ENCODE results near the gene ABCA9. TPM values are rescaled to one million over a fixed set of nuclear protein-coding genes. Genes with fewer than 3 reads are reported as not detected.

ABCA9 gene
- total and polyA plus RNA-seq, 2 experiments from 2014 or later: 0.24 to 0.65 TPM

DNA sequence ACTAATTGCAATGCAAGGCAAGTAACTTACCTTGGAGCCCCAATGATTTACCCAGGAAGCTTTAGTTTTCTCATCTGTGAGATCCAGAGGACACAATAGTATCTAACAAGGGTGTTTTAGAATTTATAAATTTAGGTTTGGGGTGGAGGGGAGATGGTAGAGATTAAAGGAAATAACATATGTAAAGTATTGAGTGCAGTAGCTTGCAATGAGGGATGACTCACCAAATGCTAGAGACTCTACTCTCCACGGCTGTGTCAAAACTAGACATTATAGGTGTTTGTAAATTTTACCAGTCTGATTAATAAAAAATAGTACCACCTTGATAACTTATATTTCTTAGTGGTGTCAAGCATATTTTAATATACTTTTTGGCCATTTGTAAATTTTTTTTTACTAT is 3.7 kb upstream of the ABCA9 start:
- H3F3A ChIP-seq (ENCODE audit: insufficient read depth): peaks cover 13% of the 10 kb centered on the region; the same call in 1 of the 2 replicates
- H3K9ac ChIP-seq: no peak overlapping the region
- in situ Hi-C loops (cut with MboI): no loop called here
- peaks cover 25% of the 10 kb centered on the region for H3K4me1 ChIP-seq (ENCODE audit: insufficient read depth)
- no peak overlapping the region for H3K4me2 ChIP-seq (ENCODE audit: unreplicated experiment)
- no peak overlapping the region for H2AFZ ChIP-seq
- no peaks in the 10 kb centered on the region for H3K9me2 ChIP-seq (ENCODE audit: insufficient read depth)
- DNase-seq: no peak
- 84 to 92% methylated on average over 1 of the region's 1 CpG for WGBS, 2 experiments (ENCODE audit: low coverage in 1 of 2, low lambda C conversion rate in 2 of 2, missing lambda C conversion rate in 2 of 2)
- no peaks in the 10 kb centered on the region for H4K20me1 ChIP-seq (ENCODE audit: insufficient read depth)
- TF ChIP-seq EZH2 (IDR thresholded peaks at IDR 0.05; ENCODE audit: insufficient read depth, poor library complexity, severe bottlenecking) (no peak), EZH2phosphoT487 (IDR thresholded peaks at IDR 0.05; ENCODE audit: insufficient read depth, low read depth) (no peak)
- no peaks in the 10 kb centered on the region for H3K79me2 ChIP-seq (ENCODE audit: insufficient read depth)
- H3K36me3 ChIP-seq (ENCODE audit: low read depth): no peaks in the 10 kb centered on the region
- H3K4me3 ChIP-seq: no peak overlapping the region
- H3K27ac ChIP-seq: no peak overlapping the region
- H3K27me3 ChIP-seq (replicated peaks; ENCODE audit: insufficient read depth): no peaks in the 10 kb centered on the region
- H3K9me3 ChIP-seq (ENCODE audit: low read depth): no peaks in the 10 kb centered on the region

DNA sequence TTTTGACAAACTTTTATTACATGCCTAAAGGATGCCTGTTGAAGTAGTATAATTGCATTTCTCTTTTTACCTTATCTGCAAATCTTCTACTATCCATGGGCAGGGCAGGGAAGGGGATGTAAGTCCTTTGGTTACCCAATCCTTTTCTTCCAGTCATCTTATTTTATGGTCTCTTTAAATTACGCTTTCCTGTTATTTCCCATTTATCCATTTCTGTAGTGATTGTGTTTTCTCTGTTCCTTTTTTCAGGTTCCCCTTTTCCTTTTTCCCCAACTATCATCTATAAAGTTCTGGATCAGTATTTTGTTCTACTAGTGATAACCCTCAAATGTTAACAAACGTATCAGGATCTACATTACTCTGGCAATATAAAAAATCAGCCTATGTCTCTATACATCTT is 3.3 kb upstream of the ABCA9 start:
- no peaks in the 10 kb centered on the region for H3K9me3 ChIP-seq (ENCODE audit: low read depth)
- H3K27me3 ChIP-seq (replicated peaks; ENCODE audit: insufficient read depth): no peaks in the 10 kb centered on the region
- no peaks in the 10 kb centered on the region for H3K9me2 ChIP-seq (ENCODE audit: insufficient read depth)
- H3K9ac ChIP-seq: no peak overlapping the region
- no peak overlapping the region for H3K4me2 ChIP-seq (ENCODE audit: unreplicated experiment)
- no peaks in the 10 kb centered on the region for H4K20me1 ChIP-seq (ENCODE audit: insufficient read depth)
- in situ Hi-C loops (cut with MboI): no loop called here
- TF ChIP-seq EZH2phosphoT487 (IDR thresholded peaks at IDR 0.05; ENCODE audit: insufficient read depth, low read depth) (no peak), EZH2 (IDR thresholded peaks at IDR 0.05; ENCODE audit: insufficient read depth, poor library complexity, severe bottlenecking) (no peak)
- no peaks in the 10 kb centered on the region for H3K79me2 ChIP-seq (ENCODE audit: insufficient read depth)
- no peak for DNase-seq
- H3F3A ChIP-seq (ENCODE audit: insufficient read depth): peaks cover 13% of the 10 kb centered on the region; the same call in 1 of the 2 replicates
- no peak overlapping the region for H3K27ac ChIP-seq
- no peak overlapping the region for H2AFZ ChIP-seq
- no peak overlapping the region for H3K4me3 ChIP-seq
- peaks cover 27% of the 10 kb centered on the region for H3K4me1 ChIP-seq (ENCODE audit: insufficient read depth)
- 96 to 97% methylated on average over 2 of the region's 2 CpGs for WGBS, 2 experiments (ENCODE audit: low coverage in 1 of 2, low lambda C conversion rate in 2 of 2, missing lambda C conversion rate in 2 of 2)
- no peaks in the 10 kb centered on the region for H3K36me3 ChIP-seq (ENCODE audit: low read depth)

DNA sequence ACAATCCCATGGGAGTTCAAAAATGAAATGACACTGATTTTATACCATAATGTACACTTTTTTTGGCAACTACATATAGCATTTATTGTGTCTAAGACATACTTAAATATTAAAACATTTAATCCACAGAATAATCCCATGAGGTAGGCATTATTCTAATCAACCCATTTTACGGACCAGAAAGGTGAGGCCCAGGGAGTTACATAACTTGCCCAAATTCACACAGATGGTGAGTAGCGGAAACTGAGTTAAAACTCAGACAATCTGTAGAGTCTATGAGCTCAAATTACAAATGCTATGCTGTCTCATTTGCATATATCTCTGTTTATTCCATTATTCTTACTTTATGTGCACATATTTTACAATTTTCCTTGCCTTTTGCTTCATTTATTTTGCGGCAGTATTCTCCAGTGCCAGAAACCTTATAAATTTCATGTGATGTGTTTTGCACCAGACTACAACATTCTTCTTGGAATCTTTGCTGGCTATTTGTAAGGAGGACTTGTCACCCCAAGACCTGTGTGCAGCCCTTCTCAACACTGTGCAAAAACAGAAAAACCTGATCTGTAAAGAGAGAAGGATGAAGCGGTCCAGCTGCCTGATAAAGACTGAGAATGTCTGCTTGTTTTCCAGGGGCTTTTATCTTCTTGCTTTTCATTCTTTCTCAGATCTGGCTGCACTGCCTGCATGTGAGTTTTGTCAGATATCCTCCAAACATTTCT is 2.3 kb upstream of the ABCA9 start:
- Histone ChIP-seq H3K79me2 (ENCODE audit: insufficient read depth) (no peaks in the 10 kb centered on the region), H3K36me3 (ENCODE audit: low read depth) (no peaks in the 10 kb centered on the region), H3K9me3 (ENCODE audit: low read depth) (no peaks in the 10 kb centered on the region), H3K4me2 (ENCODE audit: unreplicated experiment) (no peak overlapping the region), H2AFZ (no peak overlapping the region), H3K9me2 (ENCODE audit: insufficient read depth) (no peaks in the 10 kb centered on the region), H3K4me3 (no peak overlapping the region), H3F3A (ENCODE audit: insufficient read depth) (peaks cover 13% of the 10 kb centered on the region; the same call in 1 of the 2 replicates), H4K20me1 (ENCODE audit: insufficient read depth) (no peaks in the 10 kb centered on the region), H3K9ac (no peak overlapping the region), H3K4me1 (ENCODE audit: insufficient read depth) (peaks cover 27% of the 10 kb centered on the region), H3K27ac (no peak overlapping the region), H3K27me3 (replicated peaks; ENCODE audit: insufficient read depth) (no peaks in the 10 kb centered on the region)
- in situ Hi-C loops (cut with MboI): no loop called here
- WGBS, 2 experiments (ENCODE audit: low coverage in 1 of 2, low lambda C conversion rate in 2 of 2, missing lambda C conversion rate in 2 of 2): 75 to 76% methylated on average over 4 of the region's 4 CpGs
- no peak for DNase-seq
- TF ChIP-seq EZH2 (IDR thresholded peaks at IDR 0.05; ENCODE audit: insufficient read depth, poor library complexity, severe bottlenecking) (no peak), EZH2phosphoT487 (IDR thresholded peaks at IDR 0.05; ENCODE audit: insufficient read depth, low read depth) (no peak)

DNA sequence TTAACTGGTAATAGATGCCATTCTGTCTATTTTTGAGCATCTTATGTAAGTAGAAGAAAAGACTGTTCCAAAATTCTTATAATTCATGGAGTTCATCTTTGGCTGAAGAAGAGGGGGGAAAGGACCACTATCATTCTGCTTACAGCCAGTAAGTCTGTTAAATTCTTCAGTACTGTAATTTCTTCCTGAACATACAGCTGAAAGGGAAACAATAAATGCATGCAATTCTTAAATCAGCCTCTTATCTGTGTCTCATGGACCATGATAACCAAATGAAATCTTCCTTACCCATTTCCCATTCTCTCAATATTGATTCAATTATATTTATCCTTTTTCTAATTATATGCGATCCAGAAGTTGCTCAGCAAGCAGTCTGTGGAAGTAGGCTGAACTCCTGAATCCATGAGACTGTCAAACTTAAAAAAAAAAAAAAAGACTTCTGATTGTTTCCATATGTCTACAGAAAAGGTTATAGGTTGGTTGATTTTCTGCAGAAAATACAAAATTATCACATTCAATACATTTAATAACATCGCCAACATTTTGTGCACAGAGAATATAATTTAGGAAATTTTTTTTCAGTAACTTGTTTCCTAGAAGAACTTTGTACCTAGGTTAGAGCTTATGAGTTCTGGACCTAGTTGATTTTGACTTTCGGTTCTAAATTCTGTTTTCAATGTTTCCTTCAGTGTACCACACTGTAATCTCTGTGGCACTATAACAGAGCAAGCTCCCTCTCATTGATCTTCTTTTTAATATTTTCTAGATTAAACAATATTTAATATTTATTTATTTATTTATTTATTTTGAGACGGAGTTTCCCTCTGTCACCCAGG is 1.2 kb upstream of the ABCA9 start:
- Histone ChIP-seq H3K27ac (0 out of 2 replicates have a peak overlapping the region, but pooled peaks have one; percentile 55), H3K79me2 (ENCODE audit: insufficient read depth) (no peaks in the 10 kb centered on the region), H3K9ac (no peak overlapping the region), H3K4me3 (no peak overlapping the region), H3K4me1 (ENCODE audit: insufficient read depth) (peaks cover 27% of the 10 kb centered on the region), H3K9me3 (ENCODE audit: low read depth) (no peaks in the 10 kb centered on the region), H3K4me2 (ENCODE audit: unreplicated experiment) (peak overlapping the region; percentile 66), H2AFZ (peak overlapping the region; percentile 27; the same call in 1 of the 2 replicates), H3K27me3 (replicated peaks; ENCODE audit: insufficient read depth) (no peaks in the 10 kb centered on the region), H3F3A (ENCODE audit: insufficient read depth) (peaks cover 13% of the 10 kb centered on the region; the same call in 1 of the 2 replicates), H4K20me1 (ENCODE audit: insufficient read depth) (no peaks in the 10 kb centered on the region), H3K9me2 (ENCODE audit: insufficient read depth) (no peaks in the 10 kb centered on the region), H3K36me3 (ENCODE audit: low read depth) (no peaks in the 10 kb centered on the region)
- DNase-seq: peak; percentile 18
- TF ChIP-seq EZH2phosphoT487 (IDR thresholded peaks at IDR 0.05; ENCODE audit: insufficient read depth, low read depth): no peak
- no peak for TF ChIP-seq EZH2 (IDR thresholded peaks at IDR 0.05; ENCODE audit: insufficient read depth, poor library complexity, severe bottlenecking)
- in situ Hi-C loops (cut with MboI): no loop called here
- 27 to 30% methylated on average over 4 of the region's 4 CpGs for WGBS, 2 experiments (ENCODE audit: low coverage in 1 of 2, low lambda C conversion rate in 2 of 2, missing lambda C conversion rate in 2 of 2)

Measured in GM23248 (cell line).